ENCODE results near the gene E2F4.

The E2F4 gene

DNA sequence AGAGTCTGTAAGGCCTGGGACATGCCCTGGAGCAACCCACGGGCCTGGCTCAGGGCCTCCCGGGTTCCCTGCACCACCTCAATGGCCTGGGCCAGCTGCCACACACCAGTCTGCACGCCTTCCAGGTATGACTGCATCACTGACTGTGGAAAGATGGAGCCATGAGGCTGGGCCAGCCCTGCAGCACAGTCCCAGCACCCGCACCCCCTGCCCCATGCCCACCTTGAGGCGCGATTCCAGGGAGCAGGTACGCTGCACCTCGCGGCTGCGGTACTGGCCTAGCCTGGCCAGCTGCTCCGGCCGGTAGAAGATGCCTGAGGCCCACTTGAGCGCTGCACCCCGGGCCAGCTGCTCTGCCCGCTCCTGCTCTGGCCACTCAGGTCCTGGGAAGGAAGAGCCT, 3.2 kb upstream of the E2F4 start:
- peaks cover 19% of the 10 kb centered on the region for H3K27me3 Mint-ChIP-seq
- H3K36me3 Mint-ChIP-seq (ENCODE audit: low read depth): peaks cover 15% of the 10 kb centered on the region
- H3K9me3 Mint-ChIP-seq: no peaks in the 10 kb centered on the region
- no peak for DNase-seq
- H3K4me3 Mint-ChIP-seq: no peak overlapping the region
- H3K27ac Mint-ChIP-seq: no peak overlapping the region
- peaks cover 37% of the 10 kb centered on the region for H3K4me1 Mint-ChIP-seq (ENCODE audit: low read depth)

DNA sequence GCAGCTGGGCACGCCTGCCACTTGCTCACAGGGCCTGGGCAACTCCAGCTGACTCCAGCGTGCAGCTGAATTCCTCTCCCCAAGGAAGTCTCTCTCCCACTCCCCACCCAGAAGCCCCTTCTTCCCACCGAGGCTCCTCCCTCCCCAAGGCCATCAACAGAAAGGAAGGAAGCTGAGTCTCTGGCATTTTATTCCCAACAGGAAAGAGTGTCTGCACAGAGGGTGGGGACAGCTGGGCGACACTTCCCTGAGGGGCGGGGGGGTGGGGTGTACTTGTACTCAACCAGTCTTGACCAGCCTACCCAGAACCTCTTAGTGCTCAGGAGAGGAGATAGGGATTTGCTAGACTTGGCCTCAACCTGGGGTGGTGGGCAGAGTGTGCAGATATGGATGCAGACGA, 1.9 kb upstream of the E2F4 start, which contains the start of gene EXOC3L1:
Gene EXOC3L1, minus strand, starts transcription at position 96 of the 400 bp plus-strand sequence. CDS start 460 bp downstream, outside the sequence.
- Mint-ChIP-seq H3K27ac (no peak within 1 kb of the TSS), H3K9me3 (no peaks in the 10 kb centered on the region), H3K4me1 (ENCODE audit: low read depth) (peaks cover 42% of the 10 kb centered on the region), H3K27me3 (peaks cover 13% of the 10 kb centered on the region), H3K4me3 (peak within 1 kb of the TSS; percentile 95), H3K36me3 (ENCODE audit: low read depth) (peaks cover 28% of the 10 kb centered on the region)
- DNase-seq: no peak

DNA sequence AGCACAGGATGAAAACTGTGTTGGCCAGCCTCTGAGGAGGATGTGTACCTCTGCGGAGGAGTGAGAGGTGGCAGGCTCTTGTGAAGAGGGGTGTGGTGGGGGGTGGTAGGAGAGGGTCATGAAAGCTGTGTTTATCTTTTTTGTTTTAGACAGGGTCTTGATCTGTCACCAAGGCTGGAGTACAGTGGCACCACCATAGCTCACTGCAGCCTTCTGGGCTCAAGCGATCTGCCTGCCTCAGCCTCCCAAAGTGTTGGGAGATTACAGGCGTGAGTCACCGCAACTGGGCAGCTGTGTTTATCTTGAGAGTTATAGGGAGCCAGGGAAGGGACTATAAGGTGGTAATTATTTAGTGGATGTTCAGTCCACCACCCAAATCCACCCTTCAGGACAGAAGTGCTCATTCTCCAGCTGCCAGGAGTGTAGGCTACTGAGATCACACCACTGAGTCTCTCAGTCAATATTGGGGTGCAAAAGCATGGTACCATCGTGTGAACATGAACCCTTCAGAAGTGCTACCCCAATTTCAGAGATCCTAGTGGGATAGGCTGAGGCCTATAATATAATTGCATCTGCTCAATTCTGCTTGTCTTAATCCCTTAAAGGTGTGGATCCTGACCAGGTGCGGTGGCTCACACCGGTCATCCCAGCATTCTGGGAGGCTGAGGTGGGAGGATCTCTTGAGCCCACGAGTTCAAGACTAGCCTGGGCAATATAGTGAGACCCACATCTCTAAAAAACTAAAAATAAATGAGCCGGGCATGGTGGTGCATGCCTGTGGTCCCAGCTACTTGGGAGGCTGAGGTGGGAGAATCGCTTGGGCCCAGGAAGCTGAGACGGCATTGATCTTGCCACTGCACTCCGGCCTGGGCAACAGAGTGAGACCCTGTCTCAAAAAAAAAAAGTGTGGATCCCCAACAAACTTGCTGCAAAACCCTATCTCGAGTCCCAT, 1.2 kb upstream of the E2F4 start:
- peaks cover 41% of the 10 kb centered on the region for H3K4me1 Mint-ChIP-seq (ENCODE audit: low read depth)
- DNase-seq: no peak
- H3K27ac Mint-ChIP-seq: no peak overlapping the region
- H3K36me3 Mint-ChIP-seq (ENCODE audit: low read depth): peaks cover 34% of the 10 kb centered on the region
- peak overlapping the region; percentile 95 for H3K4me3 Mint-ChIP-seq
- no peaks in the 10 kb centered on the region for H3K9me3 Mint-ChIP-seq
- peaks cover 7% of the 10 kb centered on the region for H3K27me3 Mint-ChIP-seq

DNA sequence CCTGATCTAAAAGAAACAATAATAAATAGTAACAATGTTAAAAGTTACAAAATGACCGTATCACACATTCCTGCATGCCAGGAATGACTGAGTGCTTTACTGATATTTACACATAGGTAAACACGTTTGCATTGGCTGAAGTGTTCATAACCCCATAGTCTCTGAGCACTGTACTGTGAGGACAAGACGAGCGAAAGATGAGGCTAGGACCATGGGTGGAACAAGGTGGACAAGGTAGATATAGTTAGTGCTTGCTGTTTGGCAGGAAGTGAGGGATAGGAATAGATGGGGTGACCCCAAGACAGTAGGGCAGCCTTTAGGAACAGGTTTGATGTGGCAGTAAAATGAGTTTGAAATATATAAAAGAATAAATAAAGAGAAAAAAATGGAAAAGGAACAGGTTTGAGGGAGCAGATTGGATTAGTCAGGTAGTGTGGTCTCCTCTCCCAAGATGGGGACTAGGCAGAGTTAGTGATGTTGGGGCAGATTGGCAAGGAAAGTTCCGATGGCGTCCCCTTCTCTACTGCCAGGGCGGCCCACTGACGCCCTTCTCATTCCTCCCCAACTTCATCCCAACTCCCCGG, 452 bp upstream of the E2F4 start:
- H3K9me3 Mint-ChIP-seq: no peaks in the 10 kb centered on the region
- no peak for DNase-seq
- peaks cover 42% of the 10 kb centered on the region for H3K36me3 Mint-ChIP-seq (ENCODE audit: low read depth)
- H3K4me3 Mint-ChIP-seq: peak overlapping the region; percentile 95
- H3K27ac Mint-ChIP-seq: peak overlapping the region; percentile 94
- peaks cover 45% of the 10 kb centered on the region for H3K4me1 Mint-ChIP-seq (ENCODE audit: low read depth)
- peaks cover 5% of the 10 kb centered on the region for H3K27me3 Mint-ChIP-seq

DNA sequence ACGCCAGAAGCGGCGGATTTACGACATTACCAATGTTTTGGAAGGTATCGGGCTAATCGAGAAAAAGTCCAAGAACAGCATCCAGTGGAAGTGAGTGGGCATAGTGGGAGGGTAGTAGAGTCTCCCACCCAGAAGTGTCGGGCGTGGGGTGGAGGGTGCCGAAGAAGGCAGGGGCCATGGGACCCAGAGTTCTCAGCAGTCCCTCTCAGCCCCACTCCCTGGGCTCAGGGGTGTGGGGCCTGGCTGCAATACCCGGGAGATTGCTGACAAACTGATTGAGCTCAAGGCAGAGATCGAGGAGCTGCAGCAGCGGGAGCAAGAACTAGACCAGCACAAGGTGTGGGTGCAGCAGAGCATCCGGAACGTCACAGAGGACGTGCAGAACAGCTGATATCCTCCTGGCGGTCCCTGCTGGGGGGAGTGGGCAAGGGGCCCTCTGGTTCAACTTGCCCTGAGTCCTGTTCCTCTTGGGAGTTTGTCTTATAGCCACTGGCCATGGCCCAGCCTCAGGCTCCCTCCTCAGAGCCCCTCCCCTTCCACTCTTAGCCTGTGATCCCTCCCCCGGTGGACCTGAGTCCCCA, 916 bp downstream of the E2F4 start:
- DNase-seq: no peak
- Mint-ChIP-seq H3K9me3 (no peaks in the 10 kb centered on the region), H3K27ac (peak overlapping the region; percentile 94), H3K4me1 (ENCODE audit: low read depth) (peaks cover 52% of the 10 kb centered on the region), H3K27me3 (no peaks in the 10 kb centered on the region), H3K4me3 (peak overlapping the region; percentile 95), H3K36me3 (ENCODE audit: low read depth) (peaks cover 56% of the 10 kb centered on the region)

DNA sequence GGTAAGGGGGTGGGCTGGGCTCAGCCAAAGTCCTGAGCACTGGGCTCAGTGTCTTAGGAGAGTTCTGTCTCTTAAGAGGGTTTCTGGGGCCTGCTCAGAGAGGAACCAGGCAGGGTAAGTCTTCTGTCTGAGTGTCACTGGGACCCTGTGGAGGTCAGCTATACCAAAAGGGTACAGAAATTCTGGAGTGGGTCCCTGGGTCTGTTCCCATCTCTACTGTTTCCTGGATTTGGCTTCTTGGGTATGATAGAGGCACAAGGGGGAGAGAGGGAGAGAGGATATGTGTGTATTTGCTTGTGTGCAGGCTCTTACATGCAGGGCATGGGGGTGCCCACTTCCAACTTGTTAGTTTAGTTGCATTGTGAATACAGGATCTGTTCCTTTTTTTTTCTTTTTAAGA, 1.6 kb downstream of the E2F4 start:
- DNase-seq: no peak
- no peaks in the 10 kb centered on the region for H3K27me3 Mint-ChIP-seq
- H3K4me1 Mint-ChIP-seq (ENCODE audit: low read depth): peaks cover 52% of the 10 kb centered on the region
- H3K36me3 Mint-ChIP-seq (ENCODE audit: low read depth): peaks cover 62% of the 10 kb centered on the region
- peak overlapping the region; percentile 94 for H3K27ac Mint-ChIP-seq
- H3K4me3 Mint-ChIP-seq: peak overlapping the region; percentile 95
- H3K9me3 Mint-ChIP-seq: no peaks in the 10 kb centered on the region

DNA sequence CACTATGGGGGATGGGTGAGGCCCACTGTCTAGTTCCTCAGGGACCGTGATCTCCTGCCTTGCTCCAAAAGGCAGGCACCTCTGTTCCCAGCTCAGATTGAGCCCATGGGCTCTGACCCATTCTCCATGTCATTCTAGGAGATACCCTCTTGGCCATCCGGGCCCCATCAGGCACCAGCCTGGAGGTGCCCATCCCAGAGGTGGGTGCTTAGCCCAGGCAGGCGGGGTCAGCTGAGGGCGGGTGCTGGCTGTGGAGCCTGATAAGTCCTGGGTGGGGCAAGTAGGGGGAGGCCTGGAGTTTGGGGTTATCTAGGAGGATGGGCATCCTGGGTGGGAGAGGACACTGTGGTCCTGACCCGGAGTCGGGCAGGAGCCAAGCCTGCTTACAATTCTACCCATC, 2.3 kb downstream of the E2F4 start:
- Mint-ChIP-seq H3K4me3 (peak overlapping the region; percentile 95), H3K4me1 (ENCODE audit: low read depth) (peaks cover 52% of the 10 kb centered on the region), H3K9me3 (no peaks in the 10 kb centered on the region), H3K27ac (peak overlapping the region; percentile 94), H3K27me3 (no peaks in the 10 kb centered on the region), H3K36me3 (ENCODE audit: low read depth) (peaks cover 63% of the 10 kb centered on the region)
- no peak for DNase-seq

DNA sequence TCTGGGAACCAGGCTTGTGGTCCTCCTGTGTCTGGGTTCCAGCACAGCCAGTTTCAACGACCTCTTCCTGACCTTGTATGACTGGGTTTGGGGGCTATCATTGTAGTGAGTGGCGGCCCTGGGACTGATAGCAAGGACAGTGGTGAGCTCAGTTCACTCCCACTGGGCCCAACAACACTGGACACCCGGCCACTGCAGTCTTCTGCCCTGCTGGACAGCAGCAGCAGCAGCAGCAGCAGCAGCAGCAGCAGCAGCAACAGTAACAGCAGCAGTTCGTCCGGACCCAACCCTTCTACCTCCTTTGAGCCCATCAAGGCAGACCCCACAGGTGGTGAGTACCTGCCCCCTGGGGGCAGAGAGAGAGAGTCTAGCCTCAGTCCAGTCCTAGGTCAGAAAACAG, 3.7 kb downstream of the E2F4 start:
- no peaks in the 10 kb centered on the region for H3K9me3 Mint-ChIP-seq
- DNase-seq: no peak
- H3K4me3 Mint-ChIP-seq: no peak overlapping the region
- H3K27me3 Mint-ChIP-seq: no peaks in the 10 kb centered on the region
- peaks cover 75% of the 10 kb centered on the region for H3K36me3 Mint-ChIP-seq (ENCODE audit: low read depth)
- peak overlapping the region; percentile 94 for H3K27ac Mint-ChIP-seq
- H3K4me1 Mint-ChIP-seq (ENCODE audit: low read depth): peaks cover 52% of the 10 kb centered on the region

DNA sequence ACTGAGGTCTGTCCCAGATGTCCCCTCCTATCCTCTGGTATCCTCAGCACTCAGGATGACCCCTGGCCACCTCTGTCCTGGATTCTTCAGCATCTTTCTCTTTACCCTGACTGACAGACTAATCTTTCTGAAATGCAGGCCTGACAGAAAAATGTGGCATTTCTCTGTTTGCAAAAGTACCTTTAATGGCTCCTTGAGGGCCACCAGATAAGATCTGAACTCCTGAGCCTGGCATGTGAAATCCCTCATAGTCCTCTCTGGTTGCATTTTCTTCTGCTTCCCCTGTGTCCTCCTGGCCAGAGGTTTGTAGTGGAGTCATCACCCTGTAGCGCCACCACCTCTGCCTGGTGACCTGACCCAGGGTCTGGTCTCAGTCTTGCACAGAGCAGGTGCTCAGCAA, 4.9 kb downstream of the E2F4 start:
- Mint-ChIP-seq H3K9me3 (no peaks in the 10 kb centered on the region), H3K36me3 (ENCODE audit: low read depth) (peaks cover 87% of the 10 kb centered on the region), H3K4me3 (no peak overlapping the region), H3K27ac (peak overlapping the region; percentile 48), H3K27me3 (no peaks in the 10 kb centered on the region), H3K4me1 (ENCODE audit: low read depth) (peaks cover 44% of the 10 kb centered on the region)
- DNase-seq: no peak

DNA sequence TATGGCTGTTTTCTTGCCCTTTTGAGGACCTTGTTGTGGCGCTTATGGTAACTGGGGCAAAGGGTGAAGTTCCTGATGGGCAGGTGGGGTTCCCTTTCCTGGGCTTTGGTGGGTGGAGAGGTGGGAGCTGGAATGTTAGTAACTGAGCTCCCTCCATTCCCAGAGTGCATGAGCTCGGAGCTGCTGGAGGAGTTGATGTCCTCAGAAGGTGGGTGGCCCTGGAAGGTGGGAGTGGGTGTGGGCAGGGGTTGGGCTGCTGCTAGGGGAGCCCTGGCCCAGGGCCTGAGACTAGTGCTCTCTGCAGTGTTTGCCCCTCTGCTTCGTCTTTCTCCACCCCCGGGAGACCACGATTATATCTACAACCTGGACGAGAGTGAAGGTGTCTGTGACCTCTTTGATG, 5.7 kb downstream of the E2F4 start:
- H3K27me3 Mint-ChIP-seq: no peaks in the 10 kb centered on the region
- H3K4me3 Mint-ChIP-seq: no peak overlapping the region
- peaks cover 91% of the 10 kb centered on the region for H3K36me3 Mint-ChIP-seq (ENCODE audit: low read depth)
- peaks cover 41% of the 10 kb centered on the region for H3K4me1 Mint-ChIP-seq (ENCODE audit: low read depth)
- H3K9me3 Mint-ChIP-seq: no peaks in the 10 kb centered on the region
- peak overlapping the region; percentile 55 for H3K27ac Mint-ChIP-seq
- DNase-seq: no peak

DNA sequence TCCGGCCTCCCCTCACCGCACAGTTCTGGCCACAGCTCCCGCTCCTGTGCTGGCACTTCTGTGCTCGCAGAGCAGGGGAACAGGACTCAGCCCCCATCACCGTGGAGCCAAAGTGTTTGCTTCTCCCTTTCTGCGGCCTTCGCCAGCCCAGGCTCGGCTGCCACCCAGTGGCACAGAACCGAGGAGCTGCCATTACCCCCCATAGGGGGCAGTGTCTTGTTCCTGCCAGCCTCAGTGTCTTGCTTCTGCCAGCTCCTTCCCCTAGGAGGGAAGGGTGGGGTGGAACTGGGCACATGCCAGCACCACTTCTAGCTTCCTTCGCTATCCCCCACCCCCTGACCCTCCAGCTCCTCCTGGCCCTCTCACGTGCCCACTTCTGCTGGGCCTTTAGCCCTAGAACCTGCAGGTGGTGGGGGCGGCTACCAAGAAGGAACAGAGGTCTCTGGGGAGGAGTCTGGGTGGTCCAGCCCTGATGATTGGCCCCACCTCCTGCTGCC, 6.3 kb downstream of the E2F4 start:
- Mint-ChIP-seq H3K27ac (no peak overlapping the region), H3K9me3 (no peaks in the 10 kb centered on the region), H3K4me3 (no peak overlapping the region)

DNA sequence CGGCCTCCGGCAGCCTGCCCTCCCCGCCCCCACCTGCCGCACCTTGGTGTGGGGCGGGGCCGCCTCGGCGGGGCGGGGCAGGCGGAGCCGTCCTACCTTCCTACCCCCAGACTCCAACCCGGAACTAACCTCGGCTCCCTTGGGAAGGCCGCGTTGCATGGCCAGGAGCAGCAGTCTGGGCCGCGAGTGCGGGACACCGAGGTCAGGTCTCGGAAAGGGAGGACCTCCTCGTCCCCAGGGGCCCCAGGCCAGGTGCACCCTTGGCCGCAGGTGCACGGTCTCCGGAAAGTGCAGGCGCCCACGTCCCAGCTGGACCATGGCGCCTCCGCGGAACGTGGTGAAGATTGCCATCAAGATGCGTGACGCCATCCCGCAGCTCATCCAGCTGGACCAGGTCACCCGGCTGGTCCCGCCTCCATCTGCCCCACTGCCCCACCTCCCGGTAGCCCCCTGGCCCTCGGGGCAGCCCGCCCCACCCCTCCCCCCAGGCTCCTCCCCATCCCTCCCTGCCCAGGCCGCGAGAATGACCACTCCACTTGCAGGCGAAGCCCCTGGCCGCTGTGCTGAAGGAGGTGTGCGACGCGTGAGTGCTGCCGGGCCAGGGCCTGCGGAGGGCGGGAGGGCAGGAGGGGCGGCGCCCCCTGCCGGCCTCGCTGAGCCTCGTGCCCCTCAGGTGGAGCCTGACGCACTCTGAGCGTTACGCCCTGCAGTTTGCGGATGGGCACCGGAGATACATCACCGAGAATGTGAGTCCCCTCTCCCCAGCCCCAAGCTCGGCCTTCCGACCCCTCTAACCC, 7.3 kb downstream of the E2F4 start, which contains the start of gene ELMO3:
Gene ELMO3, plus strand, starts transcription at position 121 of the 797 bp plus-strand sequence. Its CDS starts 196 bp downstream, at position 317.
- H3K36me3 Mint-ChIP-seq (ENCODE audit: low read depth): peaks cover 87% of the 10 kb centered on the region

More for the DNA sequence above, 6.3 kb downstream of the E2F4 start:
- DNase-seq: no peak
- Mint-ChIP-seq H3K36me3 (ENCODE audit: low read depth) (peaks cover 87% of the 10 kb centered on the region), H3K27me3 (no peaks in the 10 kb centered on the region), H3K4me1 (ENCODE audit: low read depth) (peaks cover 35% of the 10 kb centered on the region)

DNA sequence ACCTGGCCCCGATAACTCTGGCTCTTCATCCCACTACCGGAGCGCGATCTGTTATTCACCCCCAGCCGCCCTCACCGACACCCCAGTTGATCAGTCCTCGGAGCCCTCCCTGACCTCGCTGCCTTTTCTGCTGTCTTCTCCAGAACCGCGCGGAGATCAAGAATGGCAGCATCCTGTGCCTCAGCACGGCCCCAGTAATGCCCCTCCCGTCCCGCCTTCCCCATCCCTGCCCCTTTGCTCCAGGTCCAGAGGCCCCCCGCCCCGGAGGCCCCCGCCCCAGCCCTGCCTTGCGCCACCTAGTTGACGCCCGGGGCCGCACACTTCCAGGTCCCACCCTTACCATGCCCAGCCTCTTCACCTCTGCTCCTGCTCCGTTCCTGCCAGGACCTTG, 7.8 kb downstream of the E2F4 start:
- no peaks in the 10 kb centered on the region for H3K27me3 Mint-ChIP-seq
- peaks cover 20% of the 10 kb centered on the region for H3K4me1 Mint-ChIP-seq (ENCODE audit: low read depth)
- no peak overlapping the region for H3K4me3 Mint-ChIP-seq
- no peak for DNase-seq
- H3K27ac Mint-ChIP-seq: no peak overlapping the region
- H3K9me3 Mint-ChIP-seq: no peaks in the 10 kb centered on the region
- H3K36me3 Mint-ChIP-seq (ENCODE audit: low read depth): peaks cover 87% of the 10 kb centered on the region

More for the DNA sequence above, 7.3 kb downstream of the E2F4 start, which contains the start of gene ELMO3:
- no peaks in the 10 kb centered on the region for H3K27me3 Mint-ChIP-seq
- peaks cover 26% of the 10 kb centered on the region for H3K4me1 Mint-ChIP-seq (ENCODE audit: low read depth)
- no peaks in the 10 kb centered on the region for H3K9me3 Mint-ChIP-seq
- DNase-seq: no peak
- peak within 1 kb of the TSS; percentile 55 for H3K27ac Mint-ChIP-seq
- no peak within 1 kb of the TSS for H3K4me3 Mint-ChIP-seq

DNA sequence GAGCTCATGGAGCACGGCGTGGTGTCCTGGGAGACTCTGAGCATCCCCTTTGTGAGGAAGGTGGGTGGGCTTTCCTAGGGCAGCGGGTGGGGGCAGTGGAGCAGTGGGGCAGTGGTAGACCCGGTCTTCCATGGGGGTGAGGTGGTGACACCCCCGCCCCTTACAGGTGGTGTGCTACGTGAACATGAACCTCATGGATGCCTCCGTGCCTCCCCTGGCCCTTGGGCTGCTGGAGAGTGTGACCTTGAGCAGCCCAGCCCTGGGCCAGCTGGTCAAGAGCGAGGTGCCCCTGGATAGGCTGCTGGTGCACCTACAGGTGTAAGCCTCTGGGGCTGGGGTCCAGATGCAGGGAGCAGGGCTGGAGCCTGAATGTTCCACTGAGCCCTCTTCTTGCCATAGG, 8.5 kb downstream of the E2F4 start:
- Mint-ChIP-seq H3K4me1 (ENCODE audit: low read depth) (peaks cover 15% of the 10 kb centered on the region), H3K36me3 (ENCODE audit: low read depth) (peaks cover 80% of the 10 kb centered on the region), H3K4me3 (no peak overlapping the region), H3K9me3 (no peaks in the 10 kb centered on the region), H3K27ac (no peak overlapping the region), H3K27me3 (no peaks in the 10 kb centered on the region)
- DNase-seq: no peak
